Measurements from ENCODE around the gene PAGR1. TPM values are rescaled to one million over a fixed set of nuclear protein-coding genes. Genes with fewer than 3 reads are reported as not detected.
A peak's percentile ranks its signal among the peaks of the same experiment; 100 is the strongest.

Gene PAGR1
- total and polyA plus RNA-seq, 10 of the 15 experiments (the other 5 are each of a cell fraction or from before 2014, with no cell fraction given): 1.1 to 57.7 (median 23.4) TPM

GRCh38 chr16:29807426-29808218, 8.3 kb upstream of the PAGR1 start (continued):
- 0 out of 2 replicates have a peak, but pooled peaks have one; percentile 57 for TF ChIP-seq MLLT1 (IDR thresholded peaks at IDR 0.05)
- TF ChIP-seq ZBTB4 (CRISPR knock-in tag; IDR thresholded peaks at IDR 0.05): no peak
- TF ChIP-seq BHLHE40 (IDR thresholded peaks at IDR 0.05; ENCODE audit: borderline replicate concordance in 1 of 2, low read depth in 2 of 2, low read length in 1 of 2): peak; percentile 84 to 92
- TF ChIP-seq MYC (IDR thresholded peaks at IDR 0.05; ENCODE audit: insufficient read depth, insufficient read length, insufficient replicate concordance, low read length, severe bottlenecking): peak; percentile 80
- TF ChIP-seq E2F4 (IDR thresholded peaks at IDR 0.05; ENCODE audit: low read depth, low read length): no peak
- TF ChIP-seq HDGF (IDR thresholded peaks at IDR 0.05): peak; percentile 100
- TF ChIP-seq SUPT20H (IDR thresholded peaks at IDR 0.05; ENCODE audit: borderline replicate concordance, control insufficient read depth, low read depth, low read length): no peak
- peak; percentile 53 for TF ChIP-seq MEF2B (IDR thresholded peaks at IDR 0.05; ENCODE audit: partially characterized antibody, poor library complexity, severe bottlenecking)
- TF ChIP-seq POLR2A (IDR thresholded peaks at IDR 0.05; ENCODE audit: low read depth, low read length): peak; percentile 88
- TF ChIP-seq, protein P1, sequence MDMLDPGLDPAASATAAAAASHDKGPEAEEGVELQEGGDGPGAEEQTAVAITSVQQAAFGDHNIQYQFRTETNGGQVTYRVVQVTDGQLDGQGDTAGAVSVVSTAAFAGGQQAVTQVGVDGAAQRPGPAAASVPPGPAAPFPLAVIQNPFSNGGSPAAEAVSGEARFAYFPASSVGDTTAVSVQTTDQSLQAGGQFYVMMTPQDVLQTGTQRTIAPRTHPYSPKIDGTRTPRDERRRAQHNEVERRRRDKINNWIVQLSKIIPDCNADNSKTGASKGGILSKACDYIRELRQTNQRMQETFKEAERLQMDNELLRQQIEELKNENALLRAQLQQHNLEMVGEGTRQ (IDR thresholded peaks at IDR 0.05; ENCODE audit: borderline replicate concordance, low read depth, low read length): peak; percentile 27; the same call in 1 of the 2 replicates
- peak; percentile 74; a peak in 3 of 4 replicates for TF ChIP-seq IKZF2 (IDR thresholded peaks at IDR 0.05)
- TF ChIP-seq RELB (IDR thresholded peaks at IDR 0.05; ENCODE audit: low read depth): peak; percentile 65
- no peak for TF ChIP-seq NFYB (IDR thresholded peaks at IDR 0.05; ENCODE audit: insufficient read depth, low read depth, low read length)
- TF ChIP-seq CTCF (IDR thresholded peaks at IDR 0.05 in 2 of 3, conservative IDR thresholded peaks at IDR 0.05 in 1 of 3; ENCODE audit: control insufficient read depth in 2 of 3, extremely low read depth in 1 of 3, insufficient read depth in 1 of 3, low read depth in 3 of 3, low read length in 3 of 3): peak; percentile 58 to 72 (median 68)
- no peak for TF ChIP-seq TARDBP (IDR thresholded peaks at IDR 0.05; ENCODE audit: borderline replicate concordance)
- peak; percentile 65 for TF ChIP-seq POLR2AphosphoS5 (IDR thresholded peaks at IDR 0.05; ENCODE audit: low read length)
- TF ChIP-seq MXI1 (IDR thresholded peaks at IDR 0.05; ENCODE audit: low read depth, low read length): peak; percentile 88
